ENCODE measurements around the gene WDR37. TPM values are rescaled to one million over a fixed set of nuclear protein-coding genes. Genes with fewer than 3 reads are reported as not detected.

The WDR37 gene
- total and polyA plus RNA-seq, 9 of the 15 experiments (the other 6 are each of a cell fraction or from before 2014, with no cell fraction given): 2.3 to 11.6 (median 6.7) TPM

GRCh38 chr10:1056326-1057105 lies at the start of gene WDR37 (continued):
- TF ChIP-seq, protein P1, sequence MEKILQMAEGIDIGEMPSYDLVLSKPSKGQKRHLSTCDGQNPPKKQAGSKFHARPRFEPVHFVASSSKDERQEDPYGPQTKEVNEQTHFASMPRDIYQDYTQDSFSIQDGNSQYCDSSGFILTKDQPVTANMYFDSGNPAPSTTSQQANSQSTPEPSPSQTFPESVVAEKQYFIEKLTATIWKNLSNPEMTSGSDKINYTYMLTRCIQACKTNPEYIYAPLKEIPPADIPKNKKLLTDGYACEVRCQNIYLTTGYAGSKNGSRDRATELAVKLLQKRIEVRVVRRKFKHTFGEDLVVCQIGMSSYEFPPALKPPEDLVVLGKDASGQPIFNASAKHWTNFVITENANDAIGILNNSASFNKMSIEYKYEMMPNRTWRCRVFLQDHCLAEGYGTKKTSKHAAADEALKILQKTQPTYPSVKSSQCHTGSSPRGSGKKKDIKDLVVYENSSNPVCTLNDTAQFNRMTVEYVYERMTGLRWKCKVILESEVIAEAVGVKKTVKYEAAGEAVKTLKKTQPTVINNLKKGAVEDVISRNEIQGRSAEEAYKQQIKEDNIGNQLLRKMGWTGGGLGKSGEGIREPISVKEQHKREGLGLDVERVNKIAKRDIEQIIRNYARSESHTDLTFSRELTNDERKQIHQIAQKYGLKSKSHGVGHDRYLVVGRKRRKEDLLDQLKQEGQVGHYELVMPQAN (IDR thresholded peaks at IDR 0.05; ENCODE audit: borderline replicate concordance): peak; percentile 74
- TF ChIP-seq U2AF2 (optimal IDR thresholded peaks at IDR 0.05; ENCODE audit: low read depth, low read length): no peak
- no peak for TF ChIP-seq HMG20B (CRISPR knock-in tag; IDR thresholded peaks at IDR 0.05)
- no peak for TF ChIP-seq SLC30A9 (CRISPR knock-in tag; IDR thresholded peaks at IDR 0.05)
- no peak for TF ChIP-seq CEBPB (tag; IDR thresholded peaks at IDR 0.05)
- TF ChIP-seq MAFG (tag; conservative IDR thresholded peaks at IDR 0.05): no peak
- no peak; the same call in 1 of the 2 replicates for TF ChIP-seq NFRKB (IDR thresholded peaks at IDR 0.05; ENCODE audit: low read depth)
- TF ChIP-seq ZBTB49 (CRISPR knock-in tag; IDR thresholded peaks at IDR 0.05; ENCODE audit: borderline replicate concordance): no peak
- TF ChIP-seq ZNF398 (CRISPR knock-in tag; IDR thresholded peaks at IDR 0.05): no peak
- no peak for TF ChIP-seq RUNX1 (IDR thresholded peaks at IDR 0.05; ENCODE audit: low read depth)
- no peak for TF ChIP-seq FOXJ3 (CRISPR knock-in tag; IDR thresholded peaks at IDR 0.05)
- TF ChIP-seq ARID2 (IDR thresholded peaks at IDR 0.05): no peak
- no peak for TF ChIP-seq PRPF4 (IDR thresholded peaks at IDR 0.05; ENCODE audit: insufficient read depth, low read depth, low read length, poor library complexity, severe bottlenecking)
- TF ChIP-seq, protein P2, sequence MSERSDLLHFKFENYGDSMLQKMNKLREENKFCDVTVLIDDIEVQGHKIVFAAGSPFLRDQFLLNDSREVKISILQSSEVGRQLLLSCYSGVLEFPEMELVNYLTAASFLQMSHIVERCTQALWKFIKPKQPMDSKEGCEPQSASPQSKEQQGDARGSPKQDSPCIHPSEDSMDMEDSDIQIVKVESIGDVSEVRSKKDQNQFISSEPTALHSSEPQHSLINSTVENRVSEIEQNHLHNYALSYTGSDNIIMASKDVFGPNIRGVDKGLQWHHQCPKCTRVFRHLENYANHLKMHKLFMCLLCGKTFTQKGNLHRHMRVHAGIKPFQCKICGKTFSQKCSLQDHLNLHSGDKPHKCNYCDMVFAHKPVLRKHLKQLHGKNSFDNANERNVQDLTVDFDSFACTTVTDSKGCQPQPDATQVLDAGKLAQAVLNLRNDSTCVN (CRISPR knock-in tag; IDR thresholded peaks at IDR 0.05): peak; percentile 82; the same call in 1 of the 2 replicates
- TF ChIP-seq GTF2F1 (IDR thresholded peaks at IDR 0.05; ENCODE audit: low read depth, low read length): no peak
- no peak; the same call in 1 of the 2 replicates for TF ChIP-seq CHD2 (IDR thresholded peaks at IDR 0.05; ENCODE audit: low read depth, low read length)
- no peak for TF ChIP-seq ZNF655 (CRISPR knock-in tag; IDR thresholded peaks at IDR 0.05)
- TF ChIP-seq KLF1 (tag; IDR thresholded peaks at IDR 0.05): 0 out of 2 replicates have a peak, but pooled peaks have one; percentile 72
- no peak for TF ChIP-seq PYGO2 (tag; IDR thresholded peaks at IDR 0.05)
- no peak for TF ChIP-seq BCL6 (CRISPR knock-in tag; IDR thresholded peaks at IDR 0.05)

Measured in K562 (cell line).